K562 (cell line): ENCODE data around the gene HOXB4. TPM values are rescaled to one million over a fixed set of nuclear protein-coding genes. Genes with fewer than 3 reads are reported as not detected.

Source experiments
- ATAC-seq: fragments of 200-7000 bp; cut with Tn5 transposase; 3 replicates; pipeline ENCODE4 v1.9.1; 2020; ENCODE audit warnings: moderate library complexity
- BruUV-seq: library from RNA; stranded (reverse); fragments of 400-500 nt; replicated peaks from 2 replicates; lab custom pipeline; 2021; lab: Mats Ljungman, UMichigan
- CTCF ChIA-PET: fragments of 300-600 bp; formaldehyde crosslinking; extraction: SDS; loops from one replicate; lab custom pipeline; 2021; ENCODE audit warnings: low intra/inter-chr PET ratio; lab: Yijun Ruan, JAX
- POLR2A ChIA-PET: fragments of 300-600, 350-650 bp; sonication (Branson Sonifier 250); formaldehyde crosslinking; extraction: SDS; loops from one replicate; lab custom pipeline; 2021; ENCODE audit warnings: antibody characterized with exemption, inconsistent platforms; lab: Yijun Ruan, JAX
- DNase-seq, 4 experiments: peaks; one replicate each; pipeline versions ENCODE4 v3.0.0 to v3.0.0-alpha.2; 2011 to 2018; ENCODE audit warnings: low spot score in 3 of 4, mixed read lengths in 3 of 4; ENCODE audit errors: extremely low read depth in 1 of 4
- FAIRE-seq: peaks from 2 replicates; lab custom pipeline; 2011; peaks lifted over from hg19 to GRCh38; lab: Jason Lieb, UNC
- H2AFZ ChIP-seq: 2 replicates; pipeline ENCODE4 v1.6.0; 2011; ENCODE audit warnings: low read depth, low read length, control low read depth, inconsistent platforms
- H3K27ac ChIP-seq: fragments of 200-600 bp; 3 replicates; pipeline ENCODE4 v1.8.0; 2011; ENCODE audit warnings: low read depth, mild to moderate bottlenecking, control low read depth, inconsistent platforms, low read length, moderate library complexity, mixed read lengths; ENCODE audit errors: extremely low read depth
- H3K27me3 ChIP-seq, 2 experiments: fragments of 300-600 bp in 1 of 2; 2 replicates in 1 of 2; 3 replicates in 1 of 2; pipeline versions ENCODE4 v1.6.0 to v1.8.0; 2011; ENCODE audit warnings: inconsistent platforms in 2 of 2, low read length in 2 of 2, mild to moderate bottlenecking in 1 of 2, mixed read lengths in 1 of 2, moderate library complexity in 1 of 2; ENCODE audit not compliant: control insufficient read depth in 2 of 2, insufficient read depth in 2 of 2
- H3K36me3 ChIP-seq: fragments of 300-600 bp; 3 replicates; pipeline ENCODE4 v1.8.0; 2011; ENCODE audit warnings: mild to moderate bottlenecking, low read length, inconsistent platforms; ENCODE audit not compliant: control insufficient read depth, insufficient read depth
- H3K4me1 ChIP-seq, 2 experiments: fragments of 200-600 bp in 1 of 2; replicated peaks in 1 of 2; 2 replicates in 1 of 2; 3 replicates in 1 of 2; pipeline versions ENCODE4 v1.5.1 to v1.8.0; 2011; ENCODE audit warnings: inconsistent platforms in 2 of 2, low read length in 2 of 2, mild to moderate bottlenecking in 1 of 2, mixed read lengths in 1 of 2, moderate library complexity in 1 of 2; ENCODE audit not compliant: control insufficient read depth in 2 of 2, insufficient read depth in 2 of 2
- H3K4me2 ChIP-seq: 2 replicates; pipeline ENCODE4 v1.6.1; 2011; ENCODE audit warnings: low read length, control low read depth, inconsistent platforms, mixed read lengths; ENCODE audit not compliant: insufficient read depth
- H3K4me3 ChIP-seq: fragments of 200-600 bp; sonication (generic), shearing (Covaris generic); 2 replicates; pipeline ENCODE4 v1.5.1; 2016; ENCODE audit warnings: control low read depth, inconsistent platforms
- H3K79me2 ChIP-seq: fragments of 200-600 bp; 3 replicates; pipeline ENCODE4 v1.8.0; 2011; ENCODE audit warnings: low read length, inconsistent platforms; ENCODE audit not compliant: control insufficient read depth, insufficient read depth
- H3K9ac ChIP-seq, 2 experiments: 2 replicates each; pipeline versions ENCODE4 v1.6.0 to v1.6.1; 2011; ENCODE audit warnings: low read depth in 2 of 2, low read length in 2 of 2, control low read depth in 1 of 2, inconsistent platforms in 1 of 2, mild to moderate bottlenecking in 1 of 2, mixed read lengths in 1 of 2; ENCODE audit not compliant: insufficient read depth in 1 of 2
- H3K9me1 ChIP-seq: one replicate; pipeline ENCODE4 v1.6.0; 2011; ENCODE audit warnings: inconsistent platforms, mild to moderate bottlenecking, low read length, moderate library complexity; ENCODE audit not compliant: control insufficient read depth, insufficient read depth
- H3K9me3 ChIP-seq: replicated peaks from 2 replicates; pipeline ENCODE4 v1.5.1; 2011; ENCODE audit warnings: low read depth, low read length, inconsistent platforms; ENCODE audit not compliant: control insufficient read depth, insufficient read depth
- H4K20me1 ChIP-seq: replicated peaks from 2 replicates; pipeline ENCODE4 v1.6.1; 2011; ENCODE audit warnings: low read length, inconsistent platforms, mixed read lengths; ENCODE audit not compliant: control insufficient read depth, insufficient read depth
- FOXP1 ChIP-seq: sonication (generic); formaldehyde crosslinking; IDR thresholded peaks from 2 replicates; pipeline ENCODE4 v1.8.0; 2022; ENCODE audit warnings: mild to moderate bottlenecking, missing genetic modification reagents
- HBP1 ChIP-seq: fragments of 450-650 bp; formaldehyde crosslinking; IDR thresholded peaks from 2 replicates; pipeline ENCODE4 v1.4.0; 2022; ENCODE audit warnings: missing genetic modification characterization
- HLTF ChIP-seq: fragments of 450-650 bp; IDR thresholded peaks from 2 replicates; pipeline ENCODE4 v1.6.1; 2016
- MLLT1 ChIP-seq, 2 experiments: fragments of 450-650 bp; IDR thresholded peaks; 2 replicates each; pipeline ENCODE4 v1.6.1; 2016
- NR1H2 ChIP-seq: sonication (generic); formaldehyde crosslinking; IDR thresholded peaks from 2 replicates; pipeline ENCODE4 v1.4.0; 2020; ENCODE audit warnings: mild to moderate bottlenecking, missing genetic modification reagents
- RBFOX2 ChIP-seq: fragments of 200-400 bp; formaldehyde crosslinking; IDR thresholded peaks from 2 replicates; pipeline ENCODE4 v1.6.1; 2017; ENCODE audit warnings: low read depth, mild to moderate bottlenecking, low read length, moderate library complexity
- SAFB ChIP-seq: fragments of 200-400 bp; formaldehyde crosslinking; IDR thresholded peaks from 2 replicates; pipeline ENCODE4 v1.6.1; 2017; ENCODE audit warnings: low read depth, low read length, borderline replicate concordance
- SAFB2 ChIP-seq: fragments of 200-400 bp; formaldehyde crosslinking; IDR thresholded peaks from 2 replicates; pipeline ENCODE4 v1.6.1; 2018; ENCODE audit warnings: borderline replicate concordance, low read length, low read depth, moderate library complexity; ENCODE audit not compliant: severe bottlenecking
- SMARCA5 ChIP-seq: fragments of 450-650 bp; IDR thresholded peaks from 2 replicates; pipeline ENCODE4 v1.6.1; 2016
- TAF7 ChIP-seq: fragments of 450-650 bp; IDR thresholded peaks from 2 replicates; pipeline ENCODE4 v1.6.1; 2016; ENCODE audit warnings: missing genetic modification characterization, missing compliant biosample characterization
- TEAD1 ChIP-seq, 2 experiments: fragments of 450-650 bp in 1 of 2; sonication (generic) in 1 of 2; formaldehyde crosslinking; IDR thresholded peaks; 2 replicates each; pipeline versions ENCODE4 v1.4.0 to v1.8.0; 2020 to 2022; ENCODE audit warnings: mild to moderate bottlenecking in 2 of 2, missing genetic modification reagents in 1 of 2
- U2AF2 ChIP-seq: fragments of 200-400 bp; formaldehyde crosslinking; optimal IDR thresholded peaks from 2 replicates; pipeline ENCODE3; 2017; ENCODE audit warnings: low read depth, mild to moderate bottlenecking, low read length
- ZBTB7A ChIP-seq: IDR thresholded peaks from 2 replicates; pipeline ENCODE4 v1.6.1; 2011; ENCODE audit warnings: low read depth, mild to moderate bottlenecking, low read length, moderate library complexity, borderline replicate concordance; ENCODE audit not compliant: control insufficient read depth
- ZKSCAN8 ChIP-seq: fragments of 200-800 bp; sonication (Bioruptor generic); IDR thresholded peaks from 2 replicates; pipeline ENCODE4 v1.6.1; 2016; ENCODE audit warnings: missing genetic modification characterization, missing compliant biosample characterization
- ZNF589 ChIP-seq: fragments of 200-800 bp; sonication (Bioruptor generic); IDR thresholded peaks from 2 replicates; pipeline ENCODE4 v1.6.1; 2016; ENCODE audit warnings: low read depth, missing genetic modification characterization, missing compliant biosample characterization
- WGBS: fragments of 100-300 bp; shearing (Covaris generic); methylation state at CpG from one replicate; pipeline ENCODE4 v1.1.6; 2016; ENCODE audit warnings: low coverage, mixed read lengths; ENCODE audit not compliant: insufficient coverage; ENCODE audit errors: missing lambda C conversion rate; 5-methylcytosine and 5-hydroxymethylcytosine counted together
- in situ Hi-C: fragments of 300-500 bp; cut with MboI; formaldehyde crosslinking; loops from 4 replicates; pipeline ENCODE4 v1.15.0; 2018; ENCODE audit warnings: inconsistent platforms, mixed read lengths
- intact Hi-C: fragments of 100-400 bp; cut with micrococcal nuclease; formaldehyde crosslinking; loops from 2 replicates; pipeline ENCODE4 v1.14.2; 2022
- polyA plus RNA-seq, 8 experiments: library from polyadenylated mRNA; depleted of rRNA in 4 of 8; stranded (reverse) in 5 of 8; unstranded in 3 of 8; fragments of >200 nt; fragmentation: Nextera tagmentation in 2 of 8; fragmentation: Illumina TruSeq in 1 of 8; extraction: Ambion mirVana in 2 of 8; extraction: Trizol in 1 of 8; gene quantifications; 2 replicates each; pipeline versions ENCODE4 v1.2.1 to v1.2.3, GENCODE V29; 2011 to 2014; ENCODE audit warnings: inconsistent platforms in 1 of 8, missing spikeins in 1 of 8
- total RNA-seq, 7 experiments: library from RNA; depleted of rRNA in 6 of 7; stranded (reverse); fragments of >200 nt in 6 of 7; fragmentation: Illumina TruSeq in 2 of 7; extraction: Trizol in 2 of 7; gene quantifications; 2 replicates each; pipeline versions ENCODE4 v1.2.1 to v1.2.3, GENCODE V29; 2011 to 2021; ENCODE audit warnings: low replicate concordance in 1 of 7
- TF ChIP-seq, protein P1 (sequence below): fragments of 200-800 bp; sonication (Bioruptor generic); IDR thresholded peaks from 2 replicates; pipeline ENCODE4 v1.6.1; 2017; ENCODE audit warnings: missing genetic modification characterization, missing compliant biosample characterization
- TF ChIP-seq, protein P2 (sequence below): fragments of 450-650 bp; IDR thresholded peaks from one replicate; pipeline ENCODE4 v1.6.1; 2018; ENCODE audit warnings: mild to moderate bottlenecking, moderate library complexity; ENCODE audit not compliant: partially characterized antibody

The HOXB4 gene
- total and polyA plus RNA-seq, 9 of the 15 experiments (the other 6 are each of a cell fraction or from before 2014, with no cell fraction given), result 1.6 to 34.9 (median 14.9) TPM

DNA sequence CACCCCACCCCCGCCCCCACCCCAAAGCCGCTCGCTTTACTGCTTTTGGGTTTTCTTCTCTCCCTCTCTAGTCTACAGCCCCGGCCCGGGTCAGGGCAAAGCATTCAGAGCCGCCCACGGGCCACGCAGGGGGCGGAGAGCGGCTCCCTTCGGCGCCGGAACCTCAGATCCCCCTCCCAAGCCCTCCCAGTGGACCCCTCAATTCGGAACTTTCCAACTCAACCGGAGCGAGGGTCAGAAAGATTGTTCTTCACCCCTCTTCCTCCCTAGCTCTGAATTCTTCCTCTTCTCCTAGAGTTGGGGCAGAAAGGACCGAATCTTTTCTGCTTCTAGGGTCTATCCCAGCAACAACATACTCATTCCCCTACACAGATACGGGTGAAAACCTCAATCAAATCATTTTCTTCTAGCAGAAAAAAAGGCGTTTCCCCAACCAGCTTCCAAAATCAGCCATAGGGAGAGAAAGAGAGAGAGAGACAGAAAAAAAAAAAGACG lies 34.2 kb downstream of the HOXB4 start:
- POLR2A ChIA-PET, result interaction anchor here (0.6 kb wide), 2 partner anchors 14 to 47 kb away, joined by 3 read pairs; no protein-coding TSS in a partner anchor
- intact Hi-C loops, result loop anchor here (5.0 kb wide), 1 partner anchor 52 kb away; no protein-coding TSS in a partner anchor
- in situ Hi-C loops, result no loop called here
- TF ChIP-seq SMARCA5, result no peak
- peak; percentile 90 to 93 for TF ChIP-seq MLLT1 (IDR thresholded peaks at IDR 0.05)
- peak; percentile 5; the same call in 1 of the 2 replicates for TF ChIP-seq RBFOX2
- 0 out of 2 replicates have a peak, but pooled peaks have one; percentile 32 for TF ChIP-seq TAF7 (tag)
- no peak for TF ChIP-seq SAFB
- 0 out of 2 replicates have a peak, but pooled peaks have one; percentile 50 for TF ChIP-seq ZNF589 (CRISPR knock-in tag)
- no peak for TF ChIP-seq ZKSCAN8 (CRISPR knock-in tag)
- no peak for TF ChIP-seq NR1H2 (CRISPR knock-in tag)
- no peak for TF ChIP-seq HBP1 (CRISPR knock-in tag)
- no peak for TF ChIP-seq SAFB2
- TF ChIP-seq HLTF, result 0 out of 2 replicates have a peak, but pooled peaks have one; percentile 10
- 0 out of 2 replicates have a peak, but pooled peaks have one; percentile 33 for TF ChIP-seq FOXP1 (CRISPR knock-in tag)
- TF ChIP-seq U2AF2, result no peak
- TF ChIP-seq ZBTB7A, result peak; percentile 62; the same call in 1 of the 2 replicates
- TF ChIP-seq, protein P1, sequence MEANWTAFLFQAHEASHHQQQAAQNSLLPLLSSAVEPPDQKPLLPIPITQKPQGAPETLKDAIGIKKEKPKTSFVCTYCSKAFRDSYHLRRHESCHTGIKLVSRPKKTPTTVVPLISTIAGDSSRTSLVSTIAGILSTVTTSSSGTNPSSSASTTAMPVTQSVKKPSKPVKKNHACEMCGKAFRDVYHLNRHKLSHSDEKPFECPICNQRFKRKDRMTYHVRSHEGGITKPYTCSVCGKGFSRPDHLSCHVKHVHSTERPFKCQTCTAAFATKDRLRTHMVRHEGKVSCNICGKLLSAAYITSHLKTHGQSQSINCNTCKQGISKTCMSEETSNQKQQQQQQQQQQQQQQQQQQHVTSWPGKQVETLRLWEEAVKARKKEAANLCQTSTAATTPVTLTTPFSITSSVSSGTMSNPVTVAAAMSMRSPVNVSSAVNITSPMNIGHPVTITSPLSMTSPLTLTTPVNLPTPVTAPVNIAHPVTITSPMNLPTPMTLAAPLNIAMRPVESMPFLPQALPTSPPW (CRISPR knock-in tag), result no peak
- TF ChIP-seq TEAD1 (CRISPR knock-in tag; IDR thresholded peaks at IDR 0.05), result peak in 1 of 2 experiments; percentile 48; a peak in 2 of 4 replicates
- TF ChIP-seq, protein P2, sequence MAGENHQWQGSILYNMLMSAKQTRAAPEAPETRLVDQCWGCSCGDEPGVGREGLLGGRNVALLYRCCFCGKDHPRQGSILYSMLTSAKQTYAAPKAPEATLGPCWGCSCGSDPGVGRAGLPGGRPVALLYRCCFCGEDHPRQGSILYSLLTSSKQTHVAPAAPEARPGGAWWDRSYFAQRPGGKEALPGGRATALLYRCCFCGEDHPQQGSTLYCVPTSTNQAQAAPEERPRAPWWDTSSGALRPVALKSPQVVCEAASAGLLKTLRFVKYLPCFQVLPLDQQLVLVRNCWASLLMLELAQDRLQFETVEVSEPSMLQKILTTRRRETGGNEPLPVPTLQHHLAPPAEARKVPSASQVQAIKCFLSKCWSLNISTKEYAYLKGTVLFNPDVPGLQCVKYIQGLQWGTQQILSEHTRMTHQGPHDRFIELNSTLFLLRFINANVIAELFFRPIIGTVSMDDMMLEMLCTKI, result no peak

More for the DNA sequence above, 34.2 kb downstream of the HOXB4 start:
- BruUV-seq, result no TSS peak
- no peaks in the 10 kb centered on the region for H3K9me3 ChIP-seq
- H2AFZ ChIP-seq, result no peak overlapping the region
- peak overlapping the region; percentile 93 to 99 for H3K9ac ChIP-seq
- H3K79me2 ChIP-seq, result peaks cover 84% of the 10 kb centered on the region
- FAIRE-seq (peak; percentile 44), ATAC-seq (peak; percentile 17), DNase-seq (peak in 1 of 4 experiments; percentile 65)
- H3K4me3 ChIP-seq, result peak overlapping the region; percentile 90
- H4K20me1 ChIP-seq, result no peaks in the 10 kb centered on the region
- peaks cover 25% of the 10 kb centered on the region; the same call in 1 of the 3 replicates for H3K36me3 ChIP-seq
- no peaks in the 10 kb centered on the region for H3K9me1 ChIP-seq
- 0% methylated on average over 6 of the region's 20 CpGs for WGBS
- H3K4me1 ChIP-seq, result peaks cover 21 to 42% of the 10 kb centered on the region in 2 experiments
- H3K27me3 ChIP-seq, result no peaks in the 10 kb centered on the region
- CTCF ChIA-PET, result no interaction called here
- H3K27ac ChIP-seq, result peak overlapping the region; percentile 95
- H3K4me2 ChIP-seq, result peak overlapping the region; percentile 81
